ENCODE results near the gene ROBO1.
"Not testable (repeated sequence)": the region's sequence is repeated elsewhere in the genome, so short reads cannot be mapped to it uniquely, and the experiment has no call there.

ROBO1 gene

DNA sequence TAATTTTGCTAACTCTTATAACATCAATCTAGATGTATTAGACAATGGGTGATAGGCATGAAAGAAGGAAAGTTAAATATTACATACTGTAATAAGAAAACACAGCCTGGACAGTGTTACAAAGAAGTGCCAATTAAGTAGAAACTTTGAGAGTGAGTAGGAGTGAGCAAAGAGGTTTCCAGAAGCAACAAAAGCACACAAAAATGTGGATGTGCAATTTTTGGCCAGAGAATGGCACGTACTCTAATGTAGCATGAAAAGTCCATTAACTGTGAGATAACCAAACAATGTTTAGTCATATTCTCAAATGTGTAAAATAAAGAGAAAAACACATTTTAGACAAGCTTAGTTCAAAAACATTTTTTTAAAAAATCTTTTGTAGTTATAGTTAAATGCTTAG lies 567.3 kb downstream of the ROBO1 start:
- peaks cover 41% of the 10 kb centered on the region for H3K4me1 ChIP-seq (ENCODE audit: insufficient read depth, low read length)
- H3K27ac ChIP-seq (ENCODE audit: low read depth, low read length) = no peak overlapping the region
- no peaks in the 10 kb centered on the region for H3K36me3 ChIP-seq (ENCODE audit: insufficient read depth, low read length)
- WGBS = 88% methylated on average over 1 of the region's 1 CpG
- H3K4me3 ChIP-seq (ENCODE audit: low read length) = no peak overlapping the region
- no peak overlapping the region for H3K9ac ChIP-seq (ENCODE audit: low read depth, low read length)
- no peaks in the 10 kb centered on the region for H3K27me3 ChIP-seq (ENCODE audit: insufficient read depth, low read length)
- H3K9me3 ChIP-seq (ENCODE audit: insufficient read depth, low read depth, low read length) = no peaks in the 10 kb centered on the region

DNA sequence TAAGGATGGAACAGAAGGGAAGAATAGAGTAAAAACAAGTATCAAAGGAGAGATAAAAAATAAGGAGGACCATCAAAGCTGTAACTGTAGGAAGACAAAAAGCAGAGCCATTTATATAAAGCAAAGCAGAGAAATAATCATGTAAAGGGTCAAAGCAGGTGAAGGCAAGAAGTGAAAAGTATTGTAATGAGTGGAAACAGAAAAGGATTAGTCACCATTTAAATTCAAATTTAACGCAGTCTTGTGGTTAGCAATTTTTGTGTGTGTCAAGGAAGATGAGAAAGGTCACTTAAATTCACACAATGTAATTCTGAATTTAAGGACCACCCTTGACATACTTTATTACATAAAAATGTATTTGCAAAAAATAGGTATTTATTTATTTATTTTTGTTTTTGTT lies 567.8 kb downstream of the ROBO1 start:
- Histone ChIP-seq H3K27ac (ENCODE audit: low read depth, low read length) (no peak overlapping the region), H3K36me3 (ENCODE audit: insufficient read depth, low read length) (no peaks in the 10 kb centered on the region), H3K9me3 (ENCODE audit: insufficient read depth, low read depth, low read length) (no peaks in the 10 kb centered on the region), H3K4me1 (ENCODE audit: insufficient read depth, low read length) (peaks cover 41% of the 10 kb centered on the region), H3K9ac (ENCODE audit: low read depth, low read length) (no peak overlapping the region), H3K27me3 (ENCODE audit: insufficient read depth, low read length) (no peaks in the 10 kb centered on the region), H3K4me3 (ENCODE audit: low read length) (no peak overlapping the region)
- 40% methylated on average over 1 of the region's 1 CpG for WGBS

DNA sequence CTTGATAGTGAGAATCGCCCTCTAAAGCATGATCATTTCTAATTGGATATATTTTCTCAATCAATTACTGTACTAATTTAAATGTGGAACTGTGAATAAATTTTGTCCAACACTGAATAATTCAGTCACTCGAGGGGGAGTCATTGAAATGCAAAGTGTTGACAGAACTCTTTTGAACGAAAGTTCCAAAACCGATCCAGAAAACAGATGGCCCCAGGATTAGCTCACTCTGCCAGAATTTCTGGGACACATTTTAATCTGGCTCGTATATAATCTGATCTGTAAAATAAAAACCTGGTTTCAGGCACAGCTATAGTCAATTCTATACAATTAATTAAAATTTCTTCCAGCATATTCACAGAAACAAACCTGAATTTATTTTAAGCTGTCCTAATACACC lies 580.4 kb downstream of the ROBO1 start:
- Histone ChIP-seq H3K9me3 (ENCODE audit: insufficient read depth, low read depth, low read length) (no peaks in the 10 kb centered on the region), H3K27me3 (ENCODE audit: insufficient read depth, low read length) (no peaks in the 10 kb centered on the region), H3K36me3 (ENCODE audit: insufficient read depth, low read length) (no peaks in the 10 kb centered on the region), H3K4me1 (ENCODE audit: insufficient read depth, low read length) (0 out of 2 replicates have a peak, but pooled peaks cover 5% of the 10 kb centered on the region), H3K27ac (ENCODE audit: low read depth, low read length) (no peak overlapping the region), H3K4me3 (ENCODE audit: low read length) (no peak overlapping the region), H3K9ac (ENCODE audit: low read depth, low read length) (no peak overlapping the region)
- 91% methylated on average over 4 of the region's 5 CpGs for WGBS

DNA sequence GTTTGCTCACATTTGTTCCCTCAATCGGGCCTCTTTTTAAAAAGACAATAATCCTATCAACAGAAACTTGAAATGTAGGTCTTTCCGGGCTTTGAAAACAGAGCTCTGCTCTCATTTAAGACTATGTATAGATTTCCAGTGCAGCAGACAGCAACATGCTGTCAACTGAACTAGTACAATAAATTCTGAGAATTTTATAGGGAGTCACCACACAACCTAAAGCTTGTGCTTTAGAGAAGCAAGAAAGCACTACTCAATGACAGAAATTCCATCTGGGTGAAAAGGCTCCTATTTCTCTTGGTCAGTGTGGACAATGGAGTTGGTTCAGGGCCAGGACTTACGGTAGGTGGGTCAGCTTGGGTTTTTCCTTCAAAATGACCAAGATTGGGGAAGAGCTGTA lies 583.5 kb downstream of the ROBO1 start:
- Histone ChIP-seq H3K9me3 (ENCODE audit: insufficient read depth, low read depth, low read length) (no peaks in the 10 kb centered on the region), H3K9ac (ENCODE audit: low read depth, low read length) (no peak overlapping the region), H3K36me3 (ENCODE audit: insufficient read depth, low read length) (no peaks in the 10 kb centered on the region), H3K4me1 (ENCODE audit: insufficient read depth, low read length) (peaks cover 9% of the 10 kb centered on the region), H3K27me3 (ENCODE audit: insufficient read depth, low read length) (no peaks in the 10 kb centered on the region), H3K4me3 (ENCODE audit: low read length) (no peak overlapping the region), H3K27ac (ENCODE audit: low read depth, low read length) (no peak overlapping the region)
- 65% methylated on average over 3 of the region's 3 CpGs for WGBS

DNA sequence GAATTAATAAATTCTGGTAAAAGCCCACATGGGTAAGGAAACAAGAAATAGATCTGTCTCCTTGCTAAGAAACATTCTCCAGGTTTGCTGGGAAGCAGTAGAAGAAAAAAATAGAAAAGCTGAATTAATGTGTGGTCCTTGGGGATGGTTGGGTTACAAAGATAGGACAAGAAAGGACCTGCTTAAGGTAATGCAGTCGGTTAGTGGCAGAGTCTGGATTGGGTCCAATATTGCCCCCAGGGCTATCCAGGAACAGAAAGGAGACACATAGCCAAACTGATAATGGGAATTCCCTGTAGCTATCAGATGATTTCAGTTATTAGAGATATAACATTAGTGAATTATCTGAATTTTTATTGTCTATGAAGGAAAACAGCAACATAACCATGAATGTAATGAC lies 584.3 kb downstream of the ROBO1 start:
- Histone ChIP-seq H3K4me1 (ENCODE audit: insufficient read depth, low read length) (peaks cover 17% of the 10 kb centered on the region), H3K36me3 (ENCODE audit: insufficient read depth, low read length) (no peaks in the 10 kb centered on the region), H3K27me3 (ENCODE audit: insufficient read depth, low read length) (no peaks in the 10 kb centered on the region), H3K9me3 (ENCODE audit: insufficient read depth, low read depth, low read length) (no peaks in the 10 kb centered on the region), H3K4me3 (ENCODE audit: low read length) (no peak overlapping the region), H3K27ac (ENCODE audit: low read depth, low read length) (no peak overlapping the region), H3K9ac (ENCODE audit: low read depth, low read length) (no peak overlapping the region)
- WGBS = 94% methylated on average over 1 of the region's 1 CpG

DNA sequence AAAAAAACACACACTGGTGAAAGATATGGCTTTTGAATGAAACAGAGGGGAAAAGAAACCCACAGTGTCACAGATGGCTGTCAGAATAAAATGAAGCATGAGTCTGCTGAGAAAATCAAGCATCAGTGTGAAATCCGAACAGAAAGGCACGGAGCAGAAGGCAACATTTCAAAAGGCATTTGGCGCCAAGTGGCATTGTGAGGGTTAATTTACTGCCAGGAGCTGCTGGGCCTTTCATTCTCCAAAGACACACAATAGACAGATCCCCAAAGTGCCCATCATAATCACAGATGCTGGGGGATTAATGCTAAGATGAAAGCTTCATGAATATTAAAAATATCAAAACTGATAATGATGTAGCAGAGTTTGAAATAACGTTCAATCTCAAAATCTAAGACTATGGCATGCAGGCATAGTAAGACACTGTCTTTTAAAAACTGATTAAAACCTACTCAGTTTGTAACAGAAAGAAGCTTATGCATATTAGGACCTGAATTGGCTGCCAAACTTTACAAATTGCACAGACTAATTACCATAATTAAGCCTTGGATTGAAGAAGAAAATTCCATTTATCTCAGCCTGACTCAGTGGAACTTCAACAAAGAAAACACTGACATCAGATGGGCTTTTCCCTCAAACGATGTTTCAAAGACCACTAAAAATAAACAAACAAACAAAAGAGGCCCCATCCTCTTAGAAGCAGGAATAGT lies 589.2 kb downstream of the ROBO1 start:
- Histone ChIP-seq H3K9me3 (ENCODE audit: insufficient read depth, low read depth, low read length) (no peaks in the 10 kb centered on the region), H3K27ac (ENCODE audit: low read depth, low read length) (no peak overlapping the region), H3K4me1 (ENCODE audit: insufficient read depth, low read length) (peaks cover 20% of the 10 kb centered on the region), H3K4me3 (ENCODE audit: low read length) (no peak overlapping the region), H3K27me3 (ENCODE audit: insufficient read depth, low read length) (no peaks in the 10 kb centered on the region), H3K9ac (ENCODE audit: low read depth, low read length) (no peak overlapping the region), H3K36me3 (ENCODE audit: insufficient read depth, low read length) (no peaks in the 10 kb centered on the region)
- 50% methylated on average over 4 of the region's 5 CpGs for WGBS

DNA sequence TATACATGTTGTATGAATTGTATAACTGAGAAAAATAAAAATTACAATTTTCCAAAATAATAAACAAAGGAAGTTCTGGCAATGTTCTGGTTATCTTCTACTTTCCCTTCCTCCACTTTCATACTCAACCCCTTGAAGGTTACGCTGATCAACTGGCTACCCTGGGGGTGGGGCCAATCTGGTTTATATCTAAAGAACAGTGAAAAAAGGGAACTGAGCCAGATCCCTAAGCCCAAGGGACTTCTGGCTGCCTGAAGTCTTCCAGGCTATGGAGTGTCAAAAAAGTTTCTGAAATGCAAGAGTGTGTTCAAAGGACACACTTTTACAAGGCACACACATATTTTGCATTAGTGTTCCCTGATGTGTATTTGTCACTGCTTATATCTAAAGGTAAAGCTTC lies 591.9 kb downstream of the ROBO1 start:
- Histone ChIP-seq H3K4me1 (ENCODE audit: insufficient read depth, low read length) (peaks cover 20% of the 10 kb centered on the region), H3K4me3 (ENCODE audit: low read length) (no peak overlapping the region), H3K36me3 (ENCODE audit: insufficient read depth, low read length) (no peaks in the 10 kb centered on the region), H3K9me3 (ENCODE audit: insufficient read depth, low read depth, low read length) (no peaks in the 10 kb centered on the region), H3K27ac (ENCODE audit: low read depth, low read length) (no peak overlapping the region), H3K27me3 (ENCODE audit: insufficient read depth, low read length) (no peaks in the 10 kb centered on the region), H3K9ac (ENCODE audit: low read depth, low read length) (no peak overlapping the region)
- 84% methylated on average over 1 of the region's 1 CpG for WGBS

DNA sequence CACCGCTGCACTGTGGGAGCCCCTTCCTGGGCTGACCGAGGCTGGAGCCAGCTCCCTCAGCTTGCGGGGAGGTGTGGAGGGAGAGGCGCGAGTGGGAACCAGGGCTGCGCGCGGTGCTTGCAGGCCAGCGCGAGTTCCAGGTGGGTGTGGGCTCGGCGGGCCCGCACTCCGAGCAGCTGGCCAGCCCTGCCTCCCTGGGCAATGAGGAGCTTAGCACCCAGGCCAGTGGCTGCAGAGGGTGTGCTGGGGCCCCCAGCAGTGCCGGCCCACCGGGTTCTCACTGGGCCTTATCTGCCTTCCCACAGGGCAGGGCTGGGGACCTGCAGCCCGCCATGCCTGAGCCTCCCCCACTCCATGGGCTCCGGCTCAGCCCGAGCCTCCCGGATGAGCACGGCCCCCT lies 594.5 kb downstream of the ROBO1 start:
- H3K36me3 ChIP-seq (ENCODE audit: insufficient read depth, low read length); H3K4me3 ChIP-seq (ENCODE audit: low read length); H3K27me3 ChIP-seq (ENCODE audit: insufficient read depth, low read length); H3K9ac ChIP-seq (ENCODE audit: low read depth, low read length); H3K27ac ChIP-seq (ENCODE audit: low read depth, low read length); H3K9me3 ChIP-seq (ENCODE audit: insufficient read depth, low read depth, low read length): not testable (repeated sequence)
- peaks cover 18% of the 10 kb centered on the region for H3K4me1 ChIP-seq (ENCODE audit: insufficient read depth, low read length)
- WGBS = 97% methylated on average over 21 of the region's 21 CpGs

DNA sequence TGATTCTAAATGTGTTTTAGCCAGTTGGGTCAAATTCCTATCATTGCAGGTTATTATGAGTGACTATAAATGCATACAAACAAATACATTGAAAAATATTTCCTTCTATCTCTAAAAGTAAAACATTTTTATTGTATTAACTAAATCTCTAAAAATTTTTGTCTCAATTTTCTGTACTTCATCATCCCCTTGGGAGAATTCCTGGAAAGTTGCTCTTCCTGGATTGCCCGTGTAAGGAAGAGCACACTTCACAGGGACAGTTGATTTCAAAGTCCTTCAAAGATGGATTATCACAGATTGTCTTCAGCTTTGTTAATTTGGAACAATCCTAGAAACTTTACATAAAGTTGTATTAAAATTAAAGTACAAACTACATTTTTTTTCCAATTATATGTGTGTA lies 595.6 kb downstream of the ROBO1 start:
- peaks cover 23% of the 10 kb centered on the region for H3K4me1 ChIP-seq (ENCODE audit: insufficient read depth, low read length)
- H3K27ac ChIP-seq (ENCODE audit: low read depth, low read length) = no peak overlapping the region
- no peaks in the 10 kb centered on the region for H3K36me3 ChIP-seq (ENCODE audit: insufficient read depth, low read length)
- no peak overlapping the region for H3K9ac ChIP-seq (ENCODE audit: low read depth, low read length)
- WGBS = 92% methylated on average over 1 of the region's 1 CpG
- no peaks in the 10 kb centered on the region for H3K27me3 ChIP-seq (ENCODE audit: insufficient read depth, low read length)
- H3K4me3 ChIP-seq (ENCODE audit: low read length) = no peak overlapping the region
- H3K9me3 ChIP-seq (ENCODE audit: insufficient read depth, low read depth, low read length) = no peaks in the 10 kb centered on the region

DNA sequence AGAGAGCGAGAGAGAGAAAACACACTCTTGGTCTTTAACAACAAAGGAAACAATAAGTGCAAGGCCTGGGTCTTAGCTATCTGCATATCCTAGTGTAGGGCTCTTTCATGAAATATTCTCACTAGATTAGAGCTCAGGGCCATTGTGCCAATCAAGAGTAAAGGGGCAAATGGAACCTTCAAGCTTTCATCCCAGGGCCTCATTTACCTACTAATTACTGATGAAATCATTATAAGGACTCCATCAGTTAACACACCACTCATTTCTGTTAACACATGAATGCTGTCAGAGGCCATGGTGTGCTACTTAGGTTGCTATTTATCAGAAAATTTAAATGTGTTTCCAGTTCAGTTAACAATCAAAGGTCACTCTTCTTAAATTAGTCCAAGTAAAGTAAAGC lies 597.8 kb downstream of the ROBO1 start:
- Histone ChIP-seq H3K4me3 (ENCODE audit: low read length) (no peak overlapping the region), H3K27me3 (ENCODE audit: insufficient read depth, low read length) (no peaks in the 10 kb centered on the region), H3K27ac (ENCODE audit: low read depth, low read length) (no peak overlapping the region), H3K9me3 (ENCODE audit: insufficient read depth, low read depth, low read length) (no peaks in the 10 kb centered on the region), H3K36me3 (ENCODE audit: insufficient read depth, low read length) (no peaks in the 10 kb centered on the region), H3K4me1 (ENCODE audit: insufficient read depth, low read length) (peaks cover 23% of the 10 kb centered on the region), H3K9ac (ENCODE audit: low read depth, low read length) (no peak overlapping the region)
- 70% methylated on average over 1 of the region's 1 CpG for WGBS

DNA sequence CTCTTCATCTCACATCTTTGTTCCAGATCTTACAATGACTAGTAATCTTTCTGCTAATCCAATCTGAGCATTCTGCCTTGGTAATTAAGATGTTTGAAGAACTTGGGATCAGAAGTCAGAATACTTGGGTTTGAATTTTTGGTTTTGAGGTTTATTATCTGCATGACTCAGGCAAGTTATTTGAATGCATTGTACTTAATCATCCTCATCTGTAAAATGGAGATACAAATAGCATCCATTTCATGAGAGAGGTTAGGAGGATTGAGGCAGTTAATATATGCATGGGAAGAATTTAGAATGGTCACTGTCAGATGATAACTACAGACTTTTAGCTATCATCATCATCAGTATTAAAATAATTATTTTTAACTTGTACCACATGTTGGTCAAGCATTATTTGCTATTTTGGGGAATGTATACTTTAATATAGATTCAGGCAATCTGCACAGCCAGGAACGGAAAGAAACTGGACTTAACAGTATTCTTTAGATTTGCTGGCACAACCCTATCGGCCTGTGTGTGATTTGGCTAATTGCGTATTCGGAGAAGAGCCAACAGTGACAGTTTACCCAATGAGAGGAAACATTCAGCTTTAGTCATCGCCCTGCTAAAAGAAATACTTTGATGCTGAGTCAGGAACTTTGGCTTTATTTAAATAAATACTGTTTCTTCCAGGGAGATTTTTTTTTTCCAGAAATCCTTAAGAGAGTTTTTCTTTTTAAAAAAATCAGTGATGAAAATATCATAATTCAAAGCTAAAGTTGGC lies 600.0 kb downstream of the ROBO1 start:
- no peak overlapping the region for H3K27ac ChIP-seq (ENCODE audit: low read depth, low read length)
- H3K4me1 ChIP-seq (ENCODE audit: insufficient read depth, low read length) = peaks cover 23% of the 10 kb centered on the region
- no peaks in the 10 kb centered on the region for H3K36me3 ChIP-seq (ENCODE audit: insufficient read depth, low read length)
- 84% methylated on average over 5 of the region's 5 CpGs for WGBS
- no peaks in the 10 kb centered on the region for H3K9me3 ChIP-seq (ENCODE audit: insufficient read depth, low read depth, low read length)
- no peak overlapping the region for H3K9ac ChIP-seq (ENCODE audit: low read depth, low read length)
- no peak overlapping the region for H3K4me3 ChIP-seq (ENCODE audit: low read length)
- H3K27me3 ChIP-seq (ENCODE audit: insufficient read depth, low read length) = no peaks in the 10 kb centered on the region

All from HUES64 (cell line).